ENCODE results near the gene ATP13A1. TPM values are rescaled to one million over a fixed set of nuclear protein-coding genes. Genes with fewer than 3 reads are reported as not detected.

ATP13A1 gene
- polyA plus RNA-seq, 1 of the 3 experiments (the other 2 are of a cell fraction), result 67.9 TPM

DNA sequence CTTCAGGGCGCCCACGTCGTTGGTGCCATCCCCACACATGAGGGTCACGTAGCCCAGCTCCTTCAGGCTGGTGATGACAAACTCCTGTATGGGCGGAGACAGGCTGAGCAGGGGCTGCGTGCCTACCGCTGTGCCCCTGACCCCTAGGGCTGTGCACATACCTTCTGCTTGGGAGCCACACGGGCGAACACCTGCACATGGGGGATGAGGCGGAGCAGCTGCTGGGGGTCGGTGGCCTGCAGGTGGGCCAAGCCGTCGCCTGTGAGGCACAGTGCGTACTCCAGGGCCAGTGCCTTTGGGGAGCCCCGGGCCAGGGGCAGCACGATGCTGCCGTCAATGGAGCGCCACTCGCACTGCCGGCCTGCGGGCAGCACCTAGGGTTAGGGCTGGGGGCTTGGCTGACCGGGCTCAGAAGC is 13.9 kb downstream of the ATP13A1 start:
- Histone ChIP-seq H3K27ac (ENCODE audit: low read depth in 2 of 2, low read length in 1 of 2) (no peak overlapping the region), H3K4me2 (no peak overlapping the region), H4K20me1 (ENCODE audit: insufficient read depth) (no peaks in the 10 kb centered on the region), H3K4me3 (ENCODE audit: low read depth in 2 of 2, low read length in 1 of 2) (no peak overlapping the region), H3K79me2 (ENCODE audit: insufficient read depth) (no peaks in the 10 kb centered on the region), H3K9me2 (no peaks in the 10 kb centered on the region), H3K36me3 (replicated peaks in 1 of 2; ENCODE audit: control insufficient read depth in 1 of 2, insufficient read depth in 2 of 2, low read length in 1 of 2) (peaks cover 7 to 84% of the 10 kb centered on the region in 2 experiments), H2AFZ (ENCODE audit: low read depth) (no peak overlapping the region), H3K27me3 (ENCODE audit: insufficient read depth) (no peaks in the 10 kb centered on the region), H3K9ac (no peak overlapping the region), H3K9me3 (no peaks in the 10 kb centered on the region), H3F3A (replicated peaks; ENCODE audit: insufficient read depth) (peaks cover 3% of the 10 kb centered on the region), H3K4me1 (ENCODE audit: control insufficient read depth in 1 of 2, insufficient read depth in 2 of 2, low read depth in 1 of 2, low read length in 1 of 2) (peaks cover 0 to 2% of the 10 kb centered on the region in 2 experiments; a peak in 1 of 4 replicates)
- ChIA-PET POLR2A (no interaction called here), CTCF (interaction anchor here (2.6 to 5.5 kb wide), 2 partner anchors 95 to 117 kb away, joined by 9 to 49 read pairs; no protein-coding TSS in a partner anchor)
- WGBS (ENCODE audit: low lambda C conversion rate), result 98% methylated on average over 15 of the region's 22 CpGs
- TF ChIP-seq, protein P1, sequence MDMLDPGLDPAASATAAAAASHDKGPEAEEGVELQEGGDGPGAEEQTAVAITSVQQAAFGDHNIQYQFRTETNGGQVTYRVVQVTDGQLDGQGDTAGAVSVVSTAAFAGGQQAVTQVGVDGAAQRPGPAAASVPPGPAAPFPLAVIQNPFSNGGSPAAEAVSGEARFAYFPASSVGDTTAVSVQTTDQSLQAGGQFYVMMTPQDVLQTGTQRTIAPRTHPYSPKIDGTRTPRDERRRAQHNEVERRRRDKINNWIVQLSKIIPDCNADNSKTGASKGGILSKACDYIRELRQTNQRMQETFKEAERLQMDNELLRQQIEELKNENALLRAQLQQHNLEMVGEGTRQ (IDR thresholded peaks at IDR 0.05; ENCODE audit: borderline replicate concordance, low read depth, low read length), result no peak
- TF ChIP-seq, protein P2, sequence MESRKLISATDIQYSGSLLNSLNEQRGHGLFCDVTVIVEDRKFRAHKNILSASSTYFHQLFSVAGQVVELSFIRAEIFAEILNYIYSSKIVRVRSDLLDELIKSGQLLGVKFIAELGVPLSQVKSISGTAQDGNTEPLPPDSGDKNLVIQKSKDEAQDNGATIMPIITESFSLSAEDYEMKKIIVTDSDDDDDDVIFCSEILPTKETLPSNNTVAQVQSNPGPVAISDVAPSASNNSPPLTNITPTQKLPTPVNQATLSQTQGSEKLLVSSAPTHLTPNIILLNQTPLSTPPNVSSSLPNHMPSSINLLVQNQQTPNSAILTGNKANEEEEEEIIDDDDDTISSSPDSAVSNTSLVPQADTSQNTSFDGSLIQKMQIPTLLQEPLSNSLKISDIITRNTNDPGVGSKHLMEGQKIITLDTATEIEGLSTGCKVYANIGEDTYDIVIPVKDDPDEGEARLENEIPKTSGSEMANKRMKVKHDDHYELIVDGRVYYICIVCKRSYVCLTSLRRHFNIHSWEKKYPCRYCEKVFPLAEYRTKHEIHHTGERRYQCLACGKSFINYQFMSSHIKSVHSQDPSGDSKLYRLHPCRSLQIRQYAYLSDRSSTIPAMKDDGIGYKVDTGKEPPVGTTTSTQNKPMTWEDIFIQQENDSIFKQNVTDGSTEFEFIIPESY (IDR thresholded peaks at IDR 0.05; ENCODE audit: borderline replicate concordance, low read depth), result no peak
- no peak for TF ChIP-seq REST (IDR thresholded peaks at IDR 0.05; ENCODE audit: low read depth, low read length)
- no peak for TF ChIP-seq YY1 (IDR thresholded peaks at IDR 0.05; ENCODE audit: low read depth)
- DNase-seq, result no peak

GRCh38 chr19:19649155-19649554 is 14.3 kb downstream of the ATP13A1 start:
- H3K9me2 ChIP-seq, result no peaks in the 10 kb centered on the region
- no peak for DNase-seq
- ChIA-PET CTCF (interaction anchor here (5.5 kb wide), 1 partner anchor 117 kb away, joined by 49 read pairs; no protein-coding TSS in a partner anchor), POLR2A (no interaction called here)
- peaks cover 7 to 82% of the 10 kb centered on the region in 2 experiments for H3K36me3 ChIP-seq (replicated peaks in 1 of 2; ENCODE audit: control insufficient read depth in 1 of 2, insufficient read depth in 2 of 2, low read length in 1 of 2)
- peaks cover 0 to 2% of the 10 kb centered on the region in 2 experiments; a peak in 1 of 4 replicates for H3K4me1 ChIP-seq (ENCODE audit: control insufficient read depth in 1 of 2, insufficient read depth in 2 of 2, low read depth in 1 of 2, low read length in 1 of 2)
- 87% methylated on average over 6 of the region's 6 CpGs for WGBS (ENCODE audit: low lambda C conversion rate)
- H3K79me2 ChIP-seq (ENCODE audit: insufficient read depth), result no peaks in the 10 kb centered on the region
- no peaks in the 10 kb centered on the region for H3K27me3 ChIP-seq (ENCODE audit: insufficient read depth)
- no peaks in the 10 kb centered on the region for H4K20me1 ChIP-seq (ENCODE audit: insufficient read depth)
- H3F3A ChIP-seq (replicated peaks; ENCODE audit: insufficient read depth), result peaks cover 3% of the 10 kb centered on the region
- no peak overlapping the region for H3K9ac ChIP-seq
- no peak overlapping the region for H3K27ac ChIP-seq (ENCODE audit: low read depth in 2 of 2, low read length in 1 of 2)
- H3K4me2 ChIP-seq, result no peak overlapping the region
- H3K4me3 ChIP-seq (ENCODE audit: low read depth in 2 of 2, low read length in 1 of 2), result no peak overlapping the region
- no peak overlapping the region for H2AFZ ChIP-seq (ENCODE audit: low read depth)
- H3K9me3 ChIP-seq, result no peaks in the 10 kb centered on the region
- TF ChIP-seq, protein P3, sequence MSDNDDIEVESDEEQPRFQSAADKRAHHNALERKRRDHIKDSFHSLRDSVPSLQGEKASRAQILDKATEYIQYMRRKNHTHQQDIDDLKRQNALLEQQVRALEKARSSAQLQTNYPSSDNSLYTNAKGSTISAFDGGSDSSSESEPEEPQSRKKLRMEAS (IDR thresholded peaks at IDR 0.05; ENCODE audit: low read depth), result no peak
- TF ChIP-seq TAF1 (IDR thresholded peaks at IDR 0.05; ENCODE audit: borderline replicate concordance, low read depth, low read length) (no peak), USF1 (IDR thresholded peaks at IDR 0.05; ENCODE audit: borderline replicate concordance, low read depth) (no peak), RCOR1 (IDR thresholded peaks at IDR 0.05; ENCODE audit: low read length) (no peak), NRF1 (IDR thresholded peaks at IDR 0.05; ENCODE audit: low read depth, low read length) (no peak), ELF1 (IDR thresholded peaks at IDR 0.05) (no peak), YY1 (IDR thresholded peaks at IDR 0.05; ENCODE audit: low read depth) (no peak), EP300 (IDR thresholded peaks at IDR 0.05; ENCODE audit: borderline replicate concordance in 1 of 2, low read depth in 1 of 2, low read length in 1 of 2) (no peak)
- TF ChIP-seq, protein P2 (IDR thresholded peaks at IDR 0.05; ENCODE audit: borderline replicate concordance, low read depth), result no peak
- TF ChIP-seq, protein P4, sequence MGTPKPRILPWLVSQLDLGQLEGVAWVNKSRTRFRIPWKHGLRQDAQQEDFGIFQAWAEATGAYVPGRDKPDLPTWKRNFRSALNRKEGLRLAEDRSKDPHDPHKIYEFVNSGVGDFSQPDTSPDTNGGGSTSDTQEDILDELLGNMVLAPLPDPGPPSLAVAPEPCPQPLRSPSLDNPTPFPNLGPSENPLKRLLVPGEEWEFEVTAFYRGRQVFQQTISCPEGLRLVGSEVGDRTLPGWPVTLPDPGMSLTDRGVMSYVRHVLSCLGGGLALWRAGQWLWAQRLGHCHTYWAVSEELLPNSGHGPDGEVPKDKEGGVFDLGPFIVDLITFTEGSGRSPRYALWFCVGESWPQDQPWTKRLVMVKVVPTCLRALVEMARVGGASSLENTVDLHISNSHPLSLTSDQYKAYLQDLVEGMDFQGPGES (IDR thresholded peaks at IDR 0.05; ENCODE audit: low read depth, low read length), result no peak
